NCI-H774 (cell line): ENCODE results near the gene CENPW.

Experiments used
- DNase-seq: peaks from one replicate; lab custom pipeline; 2025; lab: John Stamatoyannopoulos, UW

The CENPW gene

GRCh38 chr6:126339796-126340609 is at the start of gene CENPW:
TSS of gene CENPW (plus strand) at chr6:126340115. CDS start at chr6:126340274, 159 bp downstream.
- DNase-seq: peak; percentile 94

GRCh38 chr6:126293891-126294524 is 45.9 kb upstream of the CENPW start:
- no peak for DNase-seq

- no peak for DNase-seq
These were observed 39.8 kb upstream of the CENPW start for GRCh38 chr6:126300126-126300525.

- DNase-seq: no peak
These were observed 39.2 kb upstream of the CENPW start for GRCh38 chr6:126300735-126301134.

GRCh38 chr6:126302191-126302590 is 37.7 kb upstream of the CENPW start:
- no peak for DNase-seq

- no peak for DNase-seq
These were observed 32.1 kb upstream of the CENPW start for GRCh38 chr6:126307849-126308248.

GRCh38 chr6:126308362-126308761 is 31.6 kb upstream of the CENPW start:
- DNase-seq: no peak

- DNase-seq: no peak
These were observed 27.8 kb upstream of the CENPW start for GRCh38 chr6:126312013-126312665.

GRCh38 chr6:126313941-126314340 is 26.0 kb upstream of the CENPW start:
- DNase-seq: no peak

- DNase-seq: no peak
These were observed 21.1 kb upstream of the CENPW start for GRCh38 chr6:126318797-126319196.

GRCh38 chr6:126333729-126334128 is 6.2 kb upstream of the CENPW start:
- no peak for DNase-seq

GRCh38 chr6:126335210-126335609 is 4.7 kb upstream of the CENPW start:
- no peak for DNase-seq

- DNase-seq: no peak
These were observed 2.6 kb upstream of the CENPW start for GRCh38 chr6:126337323-126337722.

- DNase-seq: no peak
These were observed 1.2 kb downstream of the CENPW start for GRCh38 chr6:126341126-126341525.

GRCh38 chr6:126344181-126344580 is 4.3 kb downstream of the CENPW start:
- DNase-seq: no peak

GRCh38 chr6:126351960-126352359 is 12.0 kb downstream of the CENPW start:
- DNase-seq: no peak

GRCh38 chr6:126352514-126352913 is 12.6 kb downstream of the CENPW start:
- DNase-seq: no peak

GRCh38 chr6:126356526-126356925 is 16.6 kb downstream of the CENPW start:
- DNase-seq: no peak

GRCh38 chr6:126359936-126360537 is 20.1 kb downstream of the CENPW start:
- DNase-seq: no peak

- DNase-seq: no peak
These were observed 22.0 kb downstream of the CENPW start for GRCh38 chr6:126361832-126362440.

GRCh38 chr6:126367849-126368248 is 27.9 kb downstream of the CENPW start:
- no peak for DNase-seq

GRCh38 chr6:126372626-126373025 is 32.7 kb downstream of the CENPW start:
- no peak for DNase-seq
